ENCODE measurements around the gene FNDC1.

The FNDC1 gene

GRCh38 chr6:159305804-159306537, 136.8 kb downstream of the FNDC1 start:
- Histone ChIP-seq H3K4me3 (ENCODE audit: low read length) (no peak overlapping the region), H3K9me3 (ENCODE audit: control insufficient read depth, insufficient read depth, low read length) (0 out of 2 replicates have a peak, but pooled peaks cover 4% of the 10 kb centered on the region), H3F3A (ENCODE audit: control insufficient read depth, insufficient read depth) (no peaks in the 10 kb centered on the region), H3K27me3 (ENCODE audit: control insufficient read depth, low read length) (no peaks in the 10 kb centered on the region; the same call in 1 of the 2 replicates), H3K36me3 (ENCODE audit: control insufficient read depth, low read length) (no peaks in the 10 kb centered on the region), H3K27ac (ENCODE audit: low read depth, low read length) (no peak overlapping the region), H3K79me2 (ENCODE audit: control insufficient read depth, low read length) (no peaks in the 10 kb centered on the region), H3K9me2 (replicated peaks; ENCODE audit: control insufficient read depth, low read length) (no peaks in the 10 kb centered on the region), H4K20me1 (ENCODE audit: control insufficient read depth, insufficient read depth, low read depth, low read length) (no peaks in the 10 kb centered on the region), H3K4me2 (ENCODE audit: low read length) (no peak overlapping the region), H3K4me1 (ENCODE audit: control insufficient read depth, low read length) (no peaks in the 10 kb centered on the region)
- TF ChIP-seq CTCF (IDR thresholded peaks at IDR 0.05; ENCODE audit: low read depth, low read length, poor library complexity, severe bottlenecking) = no peak
- no peak for TF ChIP-seq EZH2phosphoT487 (IDR thresholded peaks at IDR 0.05; ENCODE audit: borderline replicate concordance, low read length)

GRCh38 chr6:159307246-159307790, 138.1 kb downstream of the FNDC1 start:
- Histone ChIP-seq H3K9me3 (ENCODE audit: control insufficient read depth, insufficient read depth, low read length) (0 out of 2 replicates have a peak, but pooled peaks cover 4% of the 10 kb centered on the region), H4K20me1 (ENCODE audit: control insufficient read depth, insufficient read depth, low read depth, low read length) (no peaks in the 10 kb centered on the region)

GRCh38 chr6:159308198-159308597, 139.0 kb downstream of the FNDC1 start:
- Histone ChIP-seq H3K4me2 (ENCODE audit: low read length) (no peak overlapping the region), H3F3A (ENCODE audit: control insufficient read depth, insufficient read depth) (no peaks in the 10 kb centered on the region), H3K9me3 (ENCODE audit: control insufficient read depth, insufficient read depth, low read length) (0 out of 2 replicates have a peak, but pooled peaks cover 4% of the 10 kb centered on the region), H3K27me3 (ENCODE audit: control insufficient read depth, low read length) (no peaks in the 10 kb centered on the region; the same call in 1 of the 2 replicates), H4K20me1 (ENCODE audit: control insufficient read depth, insufficient read depth, low read depth, low read length) (no peaks in the 10 kb centered on the region), H3K79me2 (ENCODE audit: control insufficient read depth, low read length) (no peaks in the 10 kb centered on the region), H3K36me3 (ENCODE audit: control insufficient read depth, low read length) (no peaks in the 10 kb centered on the region), H3K9me2 (replicated peaks; ENCODE audit: control insufficient read depth, low read length) (no peaks in the 10 kb centered on the region), H3K27ac (ENCODE audit: low read depth, low read length) (no peak overlapping the region), H3K4me1 (ENCODE audit: control insufficient read depth, low read length) (no peaks in the 10 kb centered on the region), H3K4me3 (ENCODE audit: low read length) (no peak overlapping the region)
- no peak for TF ChIP-seq CTCF (IDR thresholded peaks at IDR 0.05; ENCODE audit: low read depth, low read length, poor library complexity, severe bottlenecking)
- no peak for TF ChIP-seq EZH2phosphoT487 (IDR thresholded peaks at IDR 0.05; ENCODE audit: borderline replicate concordance, low read length)

More at GRCh38 chr6:159307246-159307790, 138.1 kb downstream of the FNDC1 start:
- no peak overlapping the region for H3K4me2 ChIP-seq (ENCODE audit: low read length)
- H3F3A ChIP-seq (ENCODE audit: control insufficient read depth, insufficient read depth) = no peaks in the 10 kb centered on the region
- H3K4me3 ChIP-seq (ENCODE audit: low read length) = no peak overlapping the region
- H3K27me3 ChIP-seq (ENCODE audit: control insufficient read depth, low read length) = no peaks in the 10 kb centered on the region; the same call in 1 of the 2 replicates
- no peaks in the 10 kb centered on the region for H3K79me2 ChIP-seq (ENCODE audit: control insufficient read depth, low read length)
- H3K36me3 ChIP-seq (ENCODE audit: control insufficient read depth, low read length) = no peaks in the 10 kb centered on the region
- TF ChIP-seq CTCF (IDR thresholded peaks at IDR 0.05; ENCODE audit: low read depth, low read length, poor library complexity, severe bottlenecking) = no peak
- no peak for TF ChIP-seq EZH2phosphoT487 (IDR thresholded peaks at IDR 0.05; ENCODE audit: borderline replicate concordance, low read length)
- no peaks in the 10 kb centered on the region for H3K9me2 ChIP-seq (replicated peaks; ENCODE audit: control insufficient read depth, low read length)
- H3K27ac ChIP-seq (ENCODE audit: low read depth, low read length) = no peak overlapping the region
- no peaks in the 10 kb centered on the region for H3K4me1 ChIP-seq (ENCODE audit: control insufficient read depth, low read length)
